ENCODE results near the gene GPHB5.

GPHB5 gene, protein sequence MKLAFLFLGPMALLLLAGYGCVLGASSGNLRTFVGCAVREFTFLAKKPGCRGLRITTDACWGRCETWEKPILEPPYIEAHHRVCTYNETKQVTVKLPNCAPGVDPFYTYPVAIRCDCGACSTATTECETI

DNA sequence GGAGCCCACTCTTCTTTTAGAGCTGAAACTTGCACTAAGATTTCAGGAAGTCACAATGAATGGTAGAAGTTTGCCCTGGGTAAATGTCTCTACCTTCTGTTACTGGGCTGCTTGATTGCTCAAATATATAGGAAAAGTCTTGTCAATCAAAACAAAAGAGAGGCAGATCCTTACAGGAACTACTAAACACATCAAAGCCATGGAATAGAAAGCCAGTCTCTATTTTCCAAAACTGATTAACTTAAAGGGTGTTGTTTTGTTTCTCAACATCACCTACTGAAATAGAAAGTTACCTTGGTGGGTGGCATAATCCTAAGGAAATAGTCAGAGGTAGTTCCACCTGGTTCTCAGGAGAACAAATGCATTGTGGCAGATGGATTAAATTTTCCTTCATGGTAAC is at the start of gene GPHB5:
TSS of gene GPHB5 (minus strand) at position 101 of the 400 bp plus-strand sequence. CDS start 1,086 bp downstream, outside the sequence.
- Mint-ChIP-seq H3K9me3 (no peaks in the 10 kb centered on the region), H3K4me3 (no peak within 1 kb of the TSS), H3K27me3 (ENCODE audit: low read depth, poor library complexity) (peaks cover 6% of the 10 kb centered on the region), H3K4me1 (no peaks in the 10 kb centered on the region), H3K27ac (no peak within 1 kb of the TSS), H3K36me3 (ENCODE audit: low read depth) (no peaks in the 10 kb centered on the region)
- DNase-seq = no peak
- TF ChIP-seq, protein P1, sequence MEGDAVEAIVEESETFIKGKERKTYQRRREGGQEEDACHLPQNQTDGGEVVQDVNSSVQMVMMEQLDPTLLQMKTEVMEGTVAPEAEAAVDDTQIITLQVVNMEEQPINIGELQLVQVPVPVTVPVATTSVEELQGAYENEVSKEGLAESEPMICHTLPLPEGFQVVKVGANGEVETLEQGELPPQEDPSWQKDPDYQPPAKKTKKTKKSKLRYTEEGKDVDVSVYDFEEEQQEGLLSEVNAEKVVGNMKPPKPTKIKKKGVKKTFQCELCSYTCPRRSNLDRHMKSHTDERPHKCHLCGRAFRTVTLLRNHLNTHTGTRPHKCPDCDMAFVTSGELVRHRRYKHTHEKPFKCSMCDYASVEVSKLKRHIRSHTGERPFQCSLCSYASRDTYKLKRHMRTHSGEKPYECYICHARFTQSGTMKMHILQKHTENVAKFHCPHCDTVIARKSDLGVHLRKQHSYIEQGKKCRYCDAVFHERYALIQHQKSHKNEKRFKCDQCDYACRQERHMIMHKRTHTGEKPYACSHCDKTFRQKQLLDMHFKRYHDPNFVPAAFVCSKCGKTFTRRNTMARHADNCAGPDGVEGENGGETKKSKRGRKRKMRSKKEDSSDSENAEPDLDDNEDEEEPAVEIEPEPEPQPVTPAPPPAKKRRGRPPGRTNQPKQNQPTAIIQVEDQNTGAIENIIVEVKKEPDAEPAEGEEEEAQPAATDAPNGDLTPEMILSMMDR (IDR thresholded peaks at IDR 0.05) = no peak

DNA sequence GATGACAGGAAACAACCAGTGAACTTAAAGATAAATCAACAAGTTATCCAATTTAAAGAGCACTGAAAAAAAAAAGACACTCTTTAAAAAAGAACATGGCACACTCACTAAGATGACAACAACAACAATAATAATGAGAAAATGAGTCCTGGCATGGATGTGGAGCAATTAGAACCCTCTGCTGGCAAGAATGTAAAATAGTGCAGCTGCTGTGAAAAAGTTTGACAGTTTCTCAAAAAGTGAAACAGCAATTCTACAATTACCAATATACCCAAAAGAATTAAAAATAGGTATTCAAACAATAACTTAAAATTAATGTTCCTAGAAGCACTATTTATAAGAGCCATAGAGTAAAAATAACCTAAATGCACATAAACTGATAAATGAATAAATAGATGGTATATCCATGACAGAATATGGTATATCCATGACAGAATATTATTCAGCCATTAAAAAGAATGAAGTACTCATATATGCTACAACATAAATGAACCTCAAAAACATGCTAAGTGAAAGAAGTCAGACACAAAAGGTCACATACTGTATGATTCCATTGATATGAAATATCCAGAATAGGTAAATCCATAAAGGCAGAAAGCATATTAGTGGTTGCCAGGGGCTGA is 49.1 kb upstream of the GPHB5 start:
- H3K27ac Mint-ChIP-seq = no peak overlapping the region
- TF ChIP-seq, protein P1 (IDR thresholded peaks at IDR 0.05) = no peak
- H3K36me3 Mint-ChIP-seq (ENCODE audit: low read depth) = peaks cover 88% of the 10 kb centered on the region
- DNase-seq = no peak
- no peak overlapping the region for H3K4me3 Mint-ChIP-seq
- peaks cover 68% of the 10 kb centered on the region for H3K9me3 Mint-ChIP-seq
- H3K4me1 Mint-ChIP-seq = peaks cover 10% of the 10 kb centered on the region
- peaks cover 4% of the 10 kb centered on the region for H3K27me3 Mint-ChIP-seq (ENCODE audit: low read depth, poor library complexity)

DNA sequence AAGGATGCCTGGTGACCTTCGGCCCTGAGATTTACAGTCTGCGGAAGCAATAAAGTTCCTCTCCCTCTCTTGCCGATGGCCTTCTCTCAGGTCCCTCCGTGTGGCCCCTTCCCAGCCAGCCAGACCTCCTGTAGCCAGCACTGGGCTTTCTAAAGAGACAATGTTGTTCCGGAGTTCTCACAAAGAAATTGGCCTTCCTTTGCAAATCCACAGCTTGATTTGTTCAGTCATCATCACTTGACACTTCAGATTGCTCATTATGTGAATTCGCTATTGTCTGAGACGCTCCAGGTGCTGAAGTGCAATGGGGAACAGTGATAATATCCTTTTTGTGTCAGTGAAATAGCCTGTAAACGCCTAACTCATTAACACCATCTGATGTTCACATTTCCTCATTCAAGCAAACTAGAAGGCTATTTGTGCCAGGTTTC is 43.7 kb upstream of the GPHB5 start:
- Mint-ChIP-seq H3K27me3 (ENCODE audit: low read depth, poor library complexity) (peaks cover 4% of the 10 kb centered on the region), H3K4me3 (no peak overlapping the region), H3K9me3 (peaks cover 38% of the 10 kb centered on the region), H3K36me3 (ENCODE audit: low read depth) (peaks cover 43% of the 10 kb centered on the region), H3K27ac (peak overlapping the region; percentile 94), H3K4me1 (peaks cover 24% of the 10 kb centered on the region)
- TF ChIP-seq, protein P1 (IDR thresholded peaks at IDR 0.05) = no peak
- peak; percentile 34 for DNase-seq

DNA sequence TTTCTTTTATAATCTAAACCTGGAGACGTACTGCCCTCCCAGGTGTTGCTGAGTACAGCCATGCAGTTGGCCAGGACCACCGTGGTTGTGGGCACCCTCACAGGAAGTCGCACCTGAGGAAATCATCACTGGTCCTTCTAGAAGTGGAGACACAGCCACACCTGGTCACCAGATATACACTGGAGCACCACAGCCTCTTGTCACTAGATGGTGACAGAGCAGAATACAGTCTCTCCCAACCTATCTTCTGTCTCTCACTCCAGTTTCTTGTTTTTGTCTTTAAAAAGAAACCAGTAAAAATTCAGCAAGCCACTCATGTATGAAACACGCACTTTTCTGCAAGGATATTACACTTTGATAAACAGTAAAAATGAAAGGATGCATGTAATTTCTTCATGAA is 43.1 kb upstream of the GPHB5 start:
- Mint-ChIP-seq H3K27ac (peak overlapping the region; percentile 94), H3K4me3 (no peak overlapping the region), H3K4me1 (peaks cover 24% of the 10 kb centered on the region), H3K36me3 (ENCODE audit: low read depth) (peaks cover 37% of the 10 kb centered on the region), H3K27me3 (ENCODE audit: low read depth, poor library complexity) (peaks cover 4% of the 10 kb centered on the region), H3K9me3 (peaks cover 32% of the 10 kb centered on the region)
- TF ChIP-seq, protein P1 (IDR thresholded peaks at IDR 0.05) = no peak
- DNase-seq = no peak

DNA sequence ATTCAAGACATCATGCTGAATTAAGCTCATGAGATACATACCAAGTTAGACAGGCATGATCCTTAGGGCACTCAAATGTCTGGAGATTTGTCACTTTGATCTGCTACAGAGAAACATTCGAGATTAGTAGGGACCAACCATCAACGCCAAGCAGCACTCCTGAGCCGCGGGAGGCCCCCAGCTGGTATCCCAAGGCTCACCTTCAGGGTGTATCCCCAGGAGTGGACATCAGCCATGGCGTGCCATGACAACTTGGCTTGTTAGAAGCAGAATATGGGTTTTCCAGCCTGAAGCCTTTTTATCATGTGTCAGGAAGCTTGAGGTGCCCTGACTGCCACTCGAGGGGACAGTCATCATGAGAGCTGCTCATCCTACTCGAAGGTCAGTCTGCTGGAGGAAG is 39.1 kb upstream of the GPHB5 start:
- TF ChIP-seq, protein P1 (IDR thresholded peaks at IDR 0.05) = no peak
- H3K4me1 Mint-ChIP-seq = peaks cover 30% of the 10 kb centered on the region
- H3K4me3 Mint-ChIP-seq = no peak overlapping the region
- no peak overlapping the region for H3K27ac Mint-ChIP-seq
- DNase-seq = no peak
- H3K27me3 Mint-ChIP-seq (ENCODE audit: low read depth, poor library complexity) = peaks cover 8% of the 10 kb centered on the region
- no peaks in the 10 kb centered on the region for H3K36me3 Mint-ChIP-seq (ENCODE audit: low read depth)
- H3K9me3 Mint-ChIP-seq = no peaks in the 10 kb centered on the region

DNA sequence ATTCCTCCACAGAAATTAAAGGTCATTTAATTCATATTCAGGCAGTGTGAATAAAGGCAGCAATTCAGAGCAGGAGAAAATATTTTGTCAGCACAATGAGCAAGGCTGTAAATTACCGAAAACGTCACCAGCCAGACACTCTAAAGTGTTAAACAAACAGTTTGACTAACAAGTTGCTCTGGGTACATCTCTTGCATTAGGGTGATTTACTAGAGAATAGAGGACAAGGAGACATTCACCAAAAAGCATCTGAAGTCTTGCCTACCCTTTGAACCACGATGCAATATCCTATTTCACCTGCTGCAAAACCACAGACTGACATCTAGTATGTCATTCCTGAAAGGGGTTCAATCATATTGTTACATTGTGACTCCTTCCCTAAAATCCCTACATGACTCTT is 27.1 kb upstream of the GPHB5 start:
- Mint-ChIP-seq H3K4me1 (peaks cover 25% of the 10 kb centered on the region), H3K27me3 (ENCODE audit: low read depth, poor library complexity) (peaks cover 17% of the 10 kb centered on the region), H3K9me3 (peaks cover 5% of the 10 kb centered on the region), H3K36me3 (ENCODE audit: low read depth) (no peaks in the 10 kb centered on the region), H3K4me3 (no peak overlapping the region), H3K27ac (peak overlapping the region; percentile 45)
- TF ChIP-seq, protein P1 (IDR thresholded peaks at IDR 0.05) = no peak
- DNase-seq = no peak
